Heart left ventricle (tissue), 16 donors: ENCODE data around the gene NENF. TPM values are rescaled to one million over a fixed set of nuclear protein-coding genes. Genes with fewer than 3 reads are reported as not detected.

Experiments
- ATAC-seq, 4 donors: fragments of 200-7000 bp; cut with Tn5 transposase; one replicate each; pipeline ENCODE4 v1.9.1; 2020 to 2022; ENCODE audit warnings: moderate library complexity in 4 of 4, mild to moderate bottlenecking in 3 of 4, moderate number of reproducible peaks in 1 of 4
- DNase-seq, 5 donors: peaks; one replicate each; pipeline ENCODE4 v3.0.0-alpha.2; 2020
- H3K27ac ChIP-seq, 12 donors: fragments of 200-600 bp; sonication (generic) in 4 of 12; one replicate each; pipeline versions ENCODE4 v1.5.0 to v1.8.0; 2016 to 2022; ENCODE audit warnings: mild to moderate bottlenecking in 2 of 12
- H3K27me3 ChIP-seq, 9 donors: fragments of 200-600 bp; sonication (generic) in 2 of 9; one replicate each; pipeline versions ENCODE4 v1.5.1 to v1.8.0; 2016 to 2022; ENCODE audit warnings: mild to moderate bottlenecking in 3 of 9
- H3K36me3 ChIP-seq, 9 donors: fragments of 200-600 bp; sonication (generic) in 2 of 9; one replicate each; pipeline versions ENCODE4 v1.5.0 to v1.8.0; 2018 to 2022; ENCODE audit warnings: mild to moderate bottlenecking in 2 of 9
- H3K4me1 ChIP-seq, 12 donors: fragments of 200-600 bp; sonication (generic) in 4 of 12; one replicate each; pipeline versions ENCODE4 v1.5.0 to v1.8.0; 2016 to 2022; ENCODE audit warnings: mild to moderate bottlenecking in 3 of 12
- H3K4me3 ChIP-seq, 12 donors: fragments of 200-600 bp; sonication (generic) in 4 of 12; one replicate each; pipeline versions ENCODE4 v1.5.0 to v1.8.0; 2017 to 2022; ENCODE audit warnings: mild to moderate bottlenecking in 9 of 12, moderate library complexity in 4 of 12
- H3K9me3 ChIP-seq, 12 donors: fragments of 200-600 bp; sonication (generic) in 4 of 12; one replicate each; pipeline versions ENCODE4 v1.5.0 to v1.8.0; 2016 to 2022; ENCODE audit warnings: mild to moderate bottlenecking in 1 of 12
- POLR2A ChIP-seq, 2 donors: fragments of 450-650 bp; IDR thresholded peaks; one replicate each; pipeline ENCODE4 v1.6.1; 2017; ENCODE audit warnings: antibody characterized with exemption in 2 of 2, mild to moderate bottlenecking in 2 of 2, moderate library complexity in 2 of 2
- WGBS, 4 donors: extraction: QIAGEN DNeasy Blood & Tissue Kit in 2 of 4; methylation state at CpG; one replicate each; pipeline versions ENCODE4 v1.1.5 to v1.1.7; 2013 to 2018; 5-methylcytosine and 5-hydroxymethylcytosine counted together
- intact Hi-C, 10 donors: fragments of 100-400 bp; cut with DNase I; formaldehyde crosslinking; loops; one replicate each; pipeline versions ENCODE4 v1.11.1 to v1.14.2; 2022
- polyA plus RNA-seq, 2 donors: library from polyadenylated mRNA; stranded (reverse); fragments of 200-250 nt; gene quantifications; one replicate each; pipeline ENCODE4 v1.2.3, GENCODE V29; 2013
- total RNA-seq, 9 donors: library from RNA; depleted of rRNA in 2 of 9; stranded (reverse); fragments of >200 nt in 2 of 9; fragmentation: NEBNext Ultra II Directional in 3 of 9; extraction: Animal tissue kit (Norgen Biotek cat#: 25700) in 3 of 9; gene quantifications; one replicate each; pipeline versions ENCODE4 v1.1.0 to v1.2.4, GENCODE V29; 2016 to 2023
- TF ChIP-seq, protein P1 (sequence below), 12 donors: fragments of 200-600 bp; sonication (generic) in 4 of 12; IDR thresholded peaks; one replicate each; pipeline versions ENCODE4 v1.5.0 to v1.8.0; 2018 to 2022; ENCODE audit warnings: antibody characterized with exemption in 12 of 12, mild to moderate bottlenecking in 5 of 12
- donor health status: ischemic (EF 13 %, LVEDD 7.1; RV severe dilation, severe dysfunction).
- donor health status: healthy with polysubstance abuse.
- donor health status: DM: no; HTN: yes; CAD: no.
- donor health status: DM: no; HTN: no; CAD: no.
- donor health status: ischemic (EF 25% LVEDD 6.9; RV normal size, moderate dysfunction).
- donor health status: ischemic (EF 25% LVEDD 5.7; RV mildly dilated, moderate dysfunction).
- donor health status: healthy.
- donor health status: DM: yes; HTN: yes; CAD: no.
- donor health status: ischemic (EF 35%, LVEDD 5.7; RV mildly dilated, moderate dysfunction).
- donor health status: nonischemic (EF 11% LVEDD 7.7; RV severe dilation, severe dysfunction).
- donor health status: DM: yes; HTN: yes; CAD: no.
- donor health status: PGD.
- donor health status: ischemic (EF 29% LVEDD 5.4; RV normal size, mild dysfunction).
- donor health status: nonischemic (EF 23%, LVEDD 6.1; RV moderate dilation, normal function).

Gene NENF
- total and polyA plus RNA-seq, 11 donors = 69.8 to 174 (median 105) TPM

DNA sequence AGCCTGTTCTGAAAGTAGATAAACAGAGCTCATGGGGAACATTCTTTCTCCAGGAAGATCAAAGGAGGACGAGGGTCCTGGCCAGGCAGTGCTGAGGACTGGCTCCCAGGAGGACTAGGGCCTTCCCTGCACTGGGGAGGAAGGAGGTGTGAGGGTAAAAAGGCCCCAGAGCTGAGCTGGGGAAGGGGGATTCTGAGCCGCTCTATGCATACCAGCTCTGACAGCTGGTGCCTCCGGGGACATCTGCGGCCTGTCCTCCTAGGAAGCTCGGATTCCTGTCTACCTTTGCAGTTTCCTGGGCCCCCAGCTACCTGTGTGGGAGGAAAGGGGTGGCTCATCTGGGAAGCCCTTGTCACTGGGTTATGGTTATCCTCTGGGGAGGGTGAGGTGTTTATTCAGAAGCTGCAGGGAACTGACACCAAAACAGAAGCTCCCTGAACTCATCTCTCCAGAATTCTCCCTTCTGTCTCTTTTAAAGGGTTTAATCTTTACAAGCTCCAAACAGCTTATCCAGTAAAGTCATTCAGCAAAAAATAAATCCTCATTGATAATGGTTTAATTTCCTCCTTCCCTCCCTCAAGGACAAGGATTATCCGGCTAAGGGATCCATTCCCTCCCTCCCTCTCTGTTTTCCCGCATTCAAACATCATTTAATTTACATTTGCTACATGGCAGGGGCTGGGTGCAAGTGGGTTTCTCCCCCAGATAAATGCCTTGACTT, 31.0 kb downstream of the NENF start:
- intact Hi-C loops = loop anchor here in 3 of 10 donors (10.0 kb wide), 2 partner anchors 531 to 779 kb away; no protein-coding TSS in a partner anchor
- Histone ChIP-seq H3K36me3 (no peaks in the 10 kb centered on the region), H3K4me3 (no peak overlapping the region), H3K27me3 (no peaks in the 10 kb centered on the region), H3K4me1 (peaks cover 0 to 7% (median 0%) of the 10 kb centered on the region in 12 donors), H3K9me3 (no peaks in the 10 kb centered on the region), H3K27ac (no peak overlapping the region)
- TF ChIP-seq, protein P1, sequence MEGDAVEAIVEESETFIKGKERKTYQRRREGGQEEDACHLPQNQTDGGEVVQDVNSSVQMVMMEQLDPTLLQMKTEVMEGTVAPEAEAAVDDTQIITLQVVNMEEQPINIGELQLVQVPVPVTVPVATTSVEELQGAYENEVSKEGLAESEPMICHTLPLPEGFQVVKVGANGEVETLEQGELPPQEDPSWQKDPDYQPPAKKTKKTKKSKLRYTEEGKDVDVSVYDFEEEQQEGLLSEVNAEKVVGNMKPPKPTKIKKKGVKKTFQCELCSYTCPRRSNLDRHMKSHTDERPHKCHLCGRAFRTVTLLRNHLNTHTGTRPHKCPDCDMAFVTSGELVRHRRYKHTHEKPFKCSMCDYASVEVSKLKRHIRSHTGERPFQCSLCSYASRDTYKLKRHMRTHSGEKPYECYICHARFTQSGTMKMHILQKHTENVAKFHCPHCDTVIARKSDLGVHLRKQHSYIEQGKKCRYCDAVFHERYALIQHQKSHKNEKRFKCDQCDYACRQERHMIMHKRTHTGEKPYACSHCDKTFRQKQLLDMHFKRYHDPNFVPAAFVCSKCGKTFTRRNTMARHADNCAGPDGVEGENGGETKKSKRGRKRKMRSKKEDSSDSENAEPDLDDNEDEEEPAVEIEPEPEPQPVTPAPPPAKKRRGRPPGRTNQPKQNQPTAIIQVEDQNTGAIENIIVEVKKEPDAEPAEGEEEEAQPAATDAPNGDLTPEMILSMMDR (IDR thresholded peaks at IDR 0.05) = no peak
- TF ChIP-seq POLR2A (IDR thresholded peaks at IDR 0.05) = no peak
- DNase-seq (peak in 1 of 5 donors; percentile 39), ATAC-seq (no peak)
- 79 to 92% (median 83%) methylated on average over 3 to 7 of the region's 7 CpGs for WGBS, 4 donors

DNA sequence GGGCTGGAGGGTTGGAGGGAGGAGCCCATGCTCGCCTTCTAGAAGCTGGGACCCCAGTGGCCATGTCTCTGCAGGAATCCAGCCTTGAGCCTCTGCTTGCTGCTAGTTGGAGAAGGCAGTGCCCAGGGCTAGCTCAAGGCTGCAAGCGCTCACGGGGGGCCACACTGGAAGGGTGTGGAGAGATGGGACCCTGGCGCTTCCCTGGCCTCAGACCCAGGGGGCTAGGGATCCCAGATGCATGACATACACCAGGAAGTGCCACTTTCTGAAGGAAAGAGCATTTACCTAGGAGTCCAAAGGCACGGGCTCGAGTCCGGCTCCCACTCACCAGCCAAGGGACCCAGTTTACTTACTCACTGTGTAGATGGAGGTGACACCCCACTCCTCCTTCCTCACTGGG, 32.6 kb downstream of the NENF start:
- ATAC-seq (no peak), DNase-seq (peak in 1 of 5 donors; percentile 28)
- no peak for TF ChIP-seq POLR2A (IDR thresholded peaks at IDR 0.05)
- TF ChIP-seq, protein P1 (IDR thresholded peaks at IDR 0.05) = no peak
- no peaks in the 10 kb centered on the region for H3K36me3 ChIP-seq
- H3K4me3 ChIP-seq = no peak overlapping the region
- no peak overlapping the region for H3K27ac ChIP-seq
- H3K9me3 ChIP-seq = no peaks in the 10 kb centered on the region
- H3K27me3 ChIP-seq = no peaks in the 10 kb centered on the region
- intact Hi-C loops = loop anchor here in 3 of 10 donors (10.0 kb wide), 2 partner anchors 529 to 781 kb away; no protein-coding TSS in a partner anchor
- 86 to 100% (median 96%) methylated on average over 6 to 7 of the region's 7 CpGs for WGBS, 4 donors
- H3K4me1 ChIP-seq = peaks cover 0 to 13% (median 2%) of the 10 kb centered on the region in 12 donors

DNA sequence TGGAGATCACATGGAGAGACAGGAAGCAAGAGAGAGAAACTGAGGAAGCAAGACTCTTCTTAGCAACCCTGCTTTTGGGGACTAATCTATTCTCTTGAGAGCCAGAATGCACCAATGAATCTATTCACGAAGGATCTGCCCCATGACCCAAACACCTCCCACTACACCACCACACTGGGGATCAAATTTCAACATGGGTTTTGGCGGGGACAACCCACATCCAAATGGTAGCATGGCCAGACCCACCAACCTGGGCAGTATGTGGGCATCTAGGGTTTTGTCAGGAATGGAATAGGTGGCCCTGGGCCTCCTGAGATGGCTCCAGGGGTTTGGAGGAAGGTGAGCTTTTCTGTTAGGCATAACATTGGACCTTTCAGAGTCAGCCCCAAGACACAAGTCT, 33.7 kb downstream of the NENF start:
- 83 to 92% (median 91%) methylated on average over 2 of the region's 2 CpGs for WGBS, 4 donors
- ATAC-seq (no peak), DNase-seq (peak in 1 of 5 donors; percentile 3)
- Histone ChIP-seq H3K36me3 (no peaks in the 10 kb centered on the region), H3K4me1 (peaks cover 0 to 15% (median 3%) of the 10 kb centered on the region in 12 donors), H3K4me3 (no peak overlapping the region), H3K27me3 (no peaks in the 10 kb centered on the region), H3K27ac (no peak overlapping the region), H3K9me3 (no peaks in the 10 kb centered on the region)
- intact Hi-C loops = loop anchor here in 3 of 10 donors (10.0 kb wide), 2 partner anchors 528 to 782 kb away; no protein-coding TSS in a partner anchor
- no peak for TF ChIP-seq POLR2A (IDR thresholded peaks at IDR 0.05)
- TF ChIP-seq, protein P1 (IDR thresholded peaks at IDR 0.05) = no peak

DNA sequence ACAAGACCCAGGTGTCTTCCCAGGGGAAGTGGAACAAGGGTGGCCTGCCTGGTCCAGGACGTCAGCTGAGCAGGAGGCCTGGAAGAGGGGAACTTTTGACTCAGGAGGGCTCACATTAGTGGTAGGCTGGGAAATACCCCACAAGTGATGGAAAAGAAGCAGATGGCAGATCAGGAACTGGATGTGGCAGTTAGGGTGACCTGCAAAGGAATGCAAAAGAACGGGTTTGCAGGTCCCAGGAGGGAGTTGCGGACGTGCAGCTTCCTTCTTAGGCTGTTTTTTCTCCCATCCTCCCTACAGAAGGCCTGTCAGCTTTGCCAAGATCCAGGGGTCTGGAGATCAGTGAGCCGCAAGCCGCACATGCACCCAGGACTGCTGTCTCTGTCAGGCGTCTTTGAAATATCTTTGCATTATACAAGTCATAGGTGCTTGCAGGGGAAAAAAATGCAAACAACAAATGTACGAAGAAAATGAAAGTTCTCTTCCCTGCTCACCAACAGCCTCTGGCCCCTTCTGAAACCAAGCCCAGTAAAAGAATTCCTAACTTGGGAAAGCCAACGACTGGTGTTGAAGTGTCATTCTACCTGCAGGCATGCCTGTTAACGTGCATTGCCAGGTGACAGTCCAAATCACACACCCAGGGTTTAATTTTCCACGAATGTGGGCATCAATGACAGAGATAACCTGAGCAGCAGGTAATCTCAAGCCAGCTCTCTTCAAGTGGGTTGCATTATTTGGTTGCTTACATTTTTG, 34.4 kb downstream of the NENF start:
- intact Hi-C loops = loop anchor here in 3 of 10 donors (10.0 kb wide), 2 partner anchors 528 to 782 kb away; no protein-coding TSS in a partner anchor
- peak in 2 of 5 donors; percentile 46 to 48 for DNase-seq
- TF ChIP-seq POLR2A (IDR thresholded peaks at IDR 0.05) = no peak
- TF ChIP-seq, protein P1 (IDR thresholded peaks at IDR 0.05) = no peak

More for the DNA sequence above, 34.4 kb downstream of the NENF start:
- no peak for ATAC-seq
- no peaks in the 10 kb centered on the region for H3K9me3 ChIP-seq
- H3K27ac ChIP-seq = peak overlapping the region in 1 of 12 donors; percentile 29
- H3K4me3 ChIP-seq = no peak overlapping the region
- no peaks in the 10 kb centered on the region for H3K36me3 ChIP-seq
- H3K4me1 ChIP-seq = peaks cover 0 to 15% (median 3%) of the 10 kb centered on the region in 12 donors
- H3K27me3 ChIP-seq = no peaks in the 10 kb centered on the region
- WGBS, 4 donors = 48 to 68% (median 57%) methylated on average over 11 of the region's 11 CpGs
